Astrocyte of the spinal cord (primary cell): ENCODE results near the gene GSDMA.

ENCODE experiments used
- DNase-seq: peaks from one replicate; pipeline ENCODE4 v3.0.0; 2011; ENCODE audit warnings: low read depth, low spot score
- H3K4me3 ChIP-seq: 2 replicates; pipeline ENCODE4 v1.5.1; 2011; ENCODE audit warnings: low read depth, mild to moderate bottlenecking, low read length, moderate library complexity
- in situ Hi-C: cut with HindIII; loops from 2 replicates; pipeline ENCODE4 v1.10.0; 2017; ENCODE audit warnings: low sequenced_read_pairs
- TF ChIP-seq, protein P1 (sequence below): IDR thresholded peaks from 2 replicates; pipeline ENCODE4 v1.5.1; 2012; ENCODE audit warnings: low read depth, mild to moderate bottlenecking, low read length, inconsistent platforms

The GSDMA gene

DNA sequence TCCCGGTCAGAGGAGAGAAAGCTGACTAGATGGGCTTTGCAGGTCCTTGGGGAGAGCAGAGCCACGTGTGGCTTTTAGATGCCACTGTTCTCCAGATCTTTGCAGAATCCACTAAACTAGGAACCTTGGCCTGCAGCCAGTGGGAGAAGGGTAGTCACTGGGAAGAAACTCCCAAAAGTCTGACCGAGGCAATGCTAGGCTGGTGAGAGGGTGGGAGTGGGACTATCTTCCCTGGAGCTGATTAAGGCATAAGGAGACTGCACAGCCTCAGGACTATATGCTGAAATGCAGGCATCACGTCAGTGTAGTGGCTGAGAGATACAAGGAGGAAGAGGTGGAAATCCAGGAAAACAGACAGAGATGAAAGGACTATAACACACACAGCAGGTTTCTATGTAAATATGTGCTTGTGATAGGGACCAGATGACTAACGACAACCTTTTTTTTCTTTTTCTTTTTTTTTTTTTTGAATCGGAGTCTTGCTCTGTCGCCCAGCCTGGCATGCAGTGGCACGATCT is 2.2 kb upstream of the GSDMA start:
- H3K4me3 ChIP-seq = no peak overlapping the region
- in situ Hi-C loops = no loop called here
- TF ChIP-seq, protein P1, sequence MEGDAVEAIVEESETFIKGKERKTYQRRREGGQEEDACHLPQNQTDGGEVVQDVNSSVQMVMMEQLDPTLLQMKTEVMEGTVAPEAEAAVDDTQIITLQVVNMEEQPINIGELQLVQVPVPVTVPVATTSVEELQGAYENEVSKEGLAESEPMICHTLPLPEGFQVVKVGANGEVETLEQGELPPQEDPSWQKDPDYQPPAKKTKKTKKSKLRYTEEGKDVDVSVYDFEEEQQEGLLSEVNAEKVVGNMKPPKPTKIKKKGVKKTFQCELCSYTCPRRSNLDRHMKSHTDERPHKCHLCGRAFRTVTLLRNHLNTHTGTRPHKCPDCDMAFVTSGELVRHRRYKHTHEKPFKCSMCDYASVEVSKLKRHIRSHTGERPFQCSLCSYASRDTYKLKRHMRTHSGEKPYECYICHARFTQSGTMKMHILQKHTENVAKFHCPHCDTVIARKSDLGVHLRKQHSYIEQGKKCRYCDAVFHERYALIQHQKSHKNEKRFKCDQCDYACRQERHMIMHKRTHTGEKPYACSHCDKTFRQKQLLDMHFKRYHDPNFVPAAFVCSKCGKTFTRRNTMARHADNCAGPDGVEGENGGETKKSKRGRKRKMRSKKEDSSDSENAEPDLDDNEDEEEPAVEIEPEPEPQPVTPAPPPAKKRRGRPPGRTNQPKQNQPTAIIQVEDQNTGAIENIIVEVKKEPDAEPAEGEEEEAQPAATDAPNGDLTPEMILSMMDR = no peak
- no peak for DNase-seq

DNA sequence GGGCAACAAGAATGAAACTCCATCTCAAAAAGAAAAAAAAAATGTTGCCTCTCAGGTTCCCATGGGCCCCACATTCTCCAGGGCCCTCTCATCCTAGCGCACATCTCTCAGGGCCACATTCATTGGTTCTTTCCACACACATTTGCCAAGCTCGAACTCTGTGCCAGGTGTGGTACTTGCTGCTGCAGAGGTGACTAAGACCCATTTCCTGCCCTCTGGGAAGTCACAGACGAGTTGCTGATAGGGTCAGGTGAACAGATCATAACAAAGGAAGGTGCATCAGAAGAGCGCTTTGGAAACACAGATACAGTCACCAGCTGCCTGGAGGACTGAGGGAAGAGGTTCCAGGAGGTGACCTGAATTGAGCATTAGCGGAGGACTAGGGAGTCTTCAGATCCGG is 1.0 kb downstream of the GSDMA start:
- DNase-seq = no peak
- TF ChIP-seq, protein P1 = no peak
- in situ Hi-C loops = no loop called here

DNA sequence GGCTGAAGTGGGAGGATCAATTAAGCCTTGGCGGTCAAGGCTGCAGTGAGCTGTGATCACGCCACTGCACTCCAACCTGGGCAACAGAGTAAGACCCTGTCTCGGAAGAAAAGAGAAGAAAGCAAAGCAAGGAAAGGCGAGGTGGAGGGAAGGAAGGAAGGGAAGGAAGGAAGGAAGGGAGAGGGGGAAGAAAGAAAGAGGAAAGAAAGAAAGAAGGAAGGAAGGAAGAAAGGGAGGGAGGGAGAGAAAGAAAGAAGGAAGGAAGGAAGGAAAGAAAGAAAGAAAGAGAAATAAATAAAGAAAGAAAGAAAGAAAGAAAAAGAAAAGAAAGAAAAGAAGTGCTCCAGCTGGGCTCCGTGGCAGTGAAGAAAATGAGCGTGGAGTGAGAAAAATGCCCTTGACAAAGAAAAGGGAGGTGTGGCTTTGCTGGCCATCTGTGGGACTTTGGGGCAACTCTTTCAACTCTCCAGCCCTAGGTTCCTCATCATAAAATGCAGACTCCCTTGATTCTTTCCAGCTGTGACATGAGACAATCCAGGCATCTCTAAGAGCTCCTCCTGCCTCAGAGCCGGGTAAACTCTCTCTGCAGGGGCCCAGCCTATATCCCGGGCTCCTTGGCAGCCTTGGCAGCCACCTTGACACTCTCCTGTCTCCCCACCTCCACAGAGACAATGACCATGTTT is 2.4 kb downstream of the GSDMA start:
- no peak overlapping the region for H3K4me3 ChIP-seq
- DNase-seq = no peak
- TF ChIP-seq, protein P1 = no peak
- in situ Hi-C loops = no loop called here

More for the DNA sequence above, 1.0 kb downstream of the GSDMA start:
- no peak overlapping the region for H3K4me3 ChIP-seq

DNA sequence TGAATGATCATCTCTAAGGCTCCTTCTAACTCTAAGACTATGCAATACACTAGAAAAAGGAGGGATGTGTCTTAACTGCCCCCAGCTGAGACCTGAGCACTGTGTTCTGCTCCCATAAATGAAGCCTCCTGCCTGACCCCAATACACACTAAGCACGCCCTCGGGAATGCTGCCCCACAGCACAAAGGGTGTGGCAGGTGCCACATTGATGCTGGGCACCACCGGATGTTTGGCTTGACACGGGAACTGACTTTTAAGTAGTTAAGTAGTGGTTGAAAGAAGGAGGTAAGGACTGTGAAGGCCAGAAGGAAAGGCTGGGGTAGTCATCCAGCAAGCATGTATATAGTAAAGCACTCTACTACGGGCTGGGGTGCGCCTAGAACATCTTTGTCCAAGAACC is 4.0 kb downstream of the GSDMA start:
- DNase-seq = no peak
- in situ Hi-C loops = no loop called here
- no peak overlapping the region for H3K4me3 ChIP-seq
- TF ChIP-seq, protein P1 = no peak

DNA sequence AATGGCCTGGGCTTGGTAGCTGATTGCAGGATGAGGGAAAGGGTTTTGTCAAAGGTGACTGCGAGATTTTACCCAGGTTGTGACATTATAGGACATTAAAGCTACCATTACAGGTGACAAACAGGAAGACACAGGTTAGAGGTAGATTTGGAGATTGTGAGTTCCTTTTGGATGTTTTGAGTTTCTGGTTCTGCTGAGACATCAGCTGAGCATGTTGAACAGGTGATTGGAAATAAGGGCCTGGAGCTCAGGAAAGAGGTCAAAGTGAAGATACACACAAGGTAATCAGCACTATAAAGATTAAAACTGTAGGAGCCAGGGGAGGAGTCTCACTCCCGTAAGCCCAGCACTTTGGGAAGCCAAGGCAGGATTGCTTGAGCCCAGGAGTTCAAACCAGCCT is 6.0 kb downstream of the GSDMA start:
- no peak for DNase-seq
- TF ChIP-seq, protein P1 = no peak
- H3K4me3 ChIP-seq = no peak overlapping the region
- in situ Hi-C loops = no loop called here

DNA sequence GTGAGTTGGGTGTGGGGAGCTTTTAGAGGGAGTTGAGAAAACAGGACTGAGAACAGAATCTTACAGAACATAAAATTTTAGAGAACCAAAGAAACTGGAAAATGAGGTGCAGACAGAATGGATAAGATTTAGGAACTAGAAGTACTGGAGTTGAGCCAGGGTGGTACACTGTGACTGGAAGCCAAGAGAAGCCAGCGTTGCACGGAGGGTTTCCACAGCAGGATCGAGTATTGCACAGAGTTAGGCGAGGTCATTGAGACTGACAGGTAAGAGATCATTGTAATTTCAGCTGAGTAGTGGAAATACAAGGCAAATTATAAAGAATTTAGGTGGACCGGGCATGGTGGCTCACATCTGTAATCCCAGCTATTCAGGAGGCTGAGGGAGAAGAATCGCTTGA is 6.6 kb downstream of the GSDMA start:
- H3K4me3 ChIP-seq = no peak overlapping the region
- in situ Hi-C loops = no loop called here
- TF ChIP-seq, protein P1 = no peak
- no peak for DNase-seq
